ENCODE measurements around the gene PPP1R17.

The PPP1R17 gene

GRCh38 chr7:31687024-31687748 is at the start of gene PPP1R17:
Gene PPP1R17 (plus strand): TSS chr7:31687215. CDS start chr7:31692442, 5,227 bp downstream.
- peak; percentile 72 for TF ChIP-seq GATA2 (IDR thresholded peaks at IDR 0.05; ENCODE audit: low read depth, low read length)
- no peak for TF ChIP-seq GATA3 (IDR thresholded peaks at IDR 0.05; ENCODE audit: low read depth, low read length)

DNA sequence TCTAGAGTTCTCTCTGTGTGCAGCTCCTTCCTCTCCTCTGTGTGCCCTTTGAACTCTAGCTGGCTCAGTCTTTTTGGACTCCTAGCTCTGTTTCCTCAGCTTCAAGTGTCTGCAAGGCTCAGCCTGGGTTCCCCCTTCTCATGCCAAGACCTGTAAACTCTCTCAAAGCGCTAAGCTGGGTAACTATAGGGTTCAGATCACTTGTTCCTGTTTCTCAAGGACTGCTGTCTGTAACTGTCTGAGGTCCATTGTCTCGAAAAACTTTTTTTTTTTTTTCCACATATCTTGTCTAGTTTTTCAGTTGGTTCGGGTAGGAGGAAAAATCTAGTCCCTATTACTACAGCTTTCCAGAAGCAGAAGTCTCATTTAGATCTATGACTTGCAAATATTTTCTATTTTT is 46.6 kb upstream of the PPP1R17 start:
- TF ChIP-seq GATA2 (IDR thresholded peaks at IDR 0.05; ENCODE audit: low read depth, low read length) (no peak), GATA3 (IDR thresholded peaks at IDR 0.05; ENCODE audit: low read depth, low read length) (no peak)

GRCh38 chr7:31642681-31643115 is 44.3 kb upstream of the PPP1R17 start:
- no peak for TF ChIP-seq GATA3 (IDR thresholded peaks at IDR 0.05; ENCODE audit: low read depth, low read length)
- TF ChIP-seq GATA2 (IDR thresholded peaks at IDR 0.05; ENCODE audit: low read depth, low read length), result no peak

GRCh38 chr7:31646942-31647341 is 40.1 kb upstream of the PPP1R17 start:
- TF ChIP-seq GATA3 (IDR thresholded peaks at IDR 0.05; ENCODE audit: low read depth, low read length) (no peak), GATA2 (IDR thresholded peaks at IDR 0.05; ENCODE audit: low read depth, low read length) (no peak)

- no peak for TF ChIP-seq GATA2 (IDR thresholded peaks at IDR 0.05; ENCODE audit: low read depth, low read length)
- no peak for TF ChIP-seq GATA3 (IDR thresholded peaks at IDR 0.05; ENCODE audit: low read depth, low read length)
These were observed 39.5 kb upstream of the PPP1R17 start for GRCh38 chr7:31647511-31647910.

- no peak for TF ChIP-seq GATA3 (IDR thresholded peaks at IDR 0.05; ENCODE audit: low read depth, low read length)
- TF ChIP-seq GATA2 (IDR thresholded peaks at IDR 0.05; ENCODE audit: low read depth, low read length), result no peak
These were observed 38.7 kb upstream of the PPP1R17 start for GRCh38 chr7:31648288-31648687.

DNA sequence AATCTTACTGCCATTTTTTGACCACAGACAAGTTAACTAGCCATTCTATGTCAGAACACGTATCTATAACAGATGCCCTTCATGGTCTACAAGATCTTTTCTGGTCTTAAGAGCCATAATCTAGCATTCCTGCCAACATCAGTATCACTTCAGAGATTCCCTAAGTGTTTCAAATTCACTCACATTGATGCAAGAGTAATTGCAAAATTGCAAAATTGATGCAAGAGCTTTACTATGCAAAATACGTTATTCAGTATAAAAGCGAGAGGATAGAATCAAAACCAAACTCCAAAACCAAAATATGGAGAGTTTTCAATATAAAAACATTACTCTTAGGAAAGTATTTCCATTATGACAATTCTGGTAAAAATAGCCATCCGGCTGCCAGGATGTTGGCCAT is 38.1 kb upstream of the PPP1R17 start:
- no peak for TF ChIP-seq GATA2 (IDR thresholded peaks at IDR 0.05; ENCODE audit: low read depth, low read length)
- TF ChIP-seq GATA3 (IDR thresholded peaks at IDR 0.05; ENCODE audit: low read depth, low read length), result no peak

- TF ChIP-seq GATA2 (IDR thresholded peaks at IDR 0.05; ENCODE audit: low read depth, low read length), result no peak
- TF ChIP-seq GATA3 (IDR thresholded peaks at IDR 0.05; ENCODE audit: low read depth, low read length), result no peak
These were observed 35.6 kb upstream of the PPP1R17 start for GRCh38 chr7:31651234-31652062.

GRCh38 chr7:31652063-31652326 is 35.0 kb upstream of the PPP1R17 start:
- no peak for TF ChIP-seq GATA3 (IDR thresholded peaks at IDR 0.05; ENCODE audit: low read depth, low read length)
- TF ChIP-seq GATA2 (IDR thresholded peaks at IDR 0.05; ENCODE audit: low read depth, low read length), result no peak

- TF ChIP-seq GATA3 (IDR thresholded peaks at IDR 0.05; ENCODE audit: low read depth, low read length), result no peak
- no peak for TF ChIP-seq GATA2 (IDR thresholded peaks at IDR 0.05; ENCODE audit: low read depth, low read length)
These were observed 23.9 kb upstream of the PPP1R17 start for GRCh38 chr7:31663072-31663471.

DNA sequence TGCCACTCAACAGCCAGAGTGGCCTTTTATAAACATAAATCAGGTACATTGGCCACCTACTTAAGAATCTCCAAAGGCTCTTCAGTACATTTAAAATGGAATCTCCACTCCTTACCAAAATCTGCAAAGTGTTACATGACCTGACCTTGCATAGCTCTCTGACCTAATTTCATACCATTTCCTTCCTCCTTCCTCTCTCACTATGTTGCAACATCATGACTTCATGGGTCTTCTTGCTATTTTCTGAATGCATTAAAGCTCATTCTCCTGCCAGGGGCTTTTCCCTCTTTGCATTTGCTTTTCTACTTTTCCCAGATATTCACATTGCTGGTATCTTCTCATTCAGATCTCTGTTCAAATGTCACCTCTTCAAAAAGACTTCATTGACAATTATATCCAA is 22.1 kb upstream of the PPP1R17 start:
- TF ChIP-seq GATA3 (IDR thresholded peaks at IDR 0.05; ENCODE audit: low read depth, low read length), result no peak
- no peak for TF ChIP-seq GATA2 (IDR thresholded peaks at IDR 0.05; ENCODE audit: low read depth, low read length)

DNA sequence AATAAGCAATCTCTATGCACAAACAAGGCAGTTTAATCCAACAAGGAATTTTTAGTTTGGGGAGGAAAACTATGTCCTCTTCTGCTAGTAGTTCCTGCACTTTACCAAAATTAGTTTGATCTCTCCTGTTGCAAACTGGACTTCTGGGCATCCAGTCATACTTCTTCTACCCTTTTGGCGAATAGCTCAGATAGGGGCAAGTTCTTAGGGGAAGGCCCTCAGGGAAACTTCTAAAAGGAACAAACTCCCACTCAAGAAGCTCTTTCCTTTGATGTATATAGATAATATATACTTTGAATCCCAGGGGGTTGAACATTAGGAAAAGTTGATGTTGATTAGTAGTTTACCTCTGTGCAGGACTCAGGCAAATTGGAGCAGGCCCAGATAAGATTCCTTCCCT is 21.5 kb upstream of the PPP1R17 start:
- no peak for TF ChIP-seq GATA3 (IDR thresholded peaks at IDR 0.05; ENCODE audit: low read depth, low read length)
- TF ChIP-seq GATA2 (IDR thresholded peaks at IDR 0.05; ENCODE audit: low read depth, low read length), result no peak

DNA sequence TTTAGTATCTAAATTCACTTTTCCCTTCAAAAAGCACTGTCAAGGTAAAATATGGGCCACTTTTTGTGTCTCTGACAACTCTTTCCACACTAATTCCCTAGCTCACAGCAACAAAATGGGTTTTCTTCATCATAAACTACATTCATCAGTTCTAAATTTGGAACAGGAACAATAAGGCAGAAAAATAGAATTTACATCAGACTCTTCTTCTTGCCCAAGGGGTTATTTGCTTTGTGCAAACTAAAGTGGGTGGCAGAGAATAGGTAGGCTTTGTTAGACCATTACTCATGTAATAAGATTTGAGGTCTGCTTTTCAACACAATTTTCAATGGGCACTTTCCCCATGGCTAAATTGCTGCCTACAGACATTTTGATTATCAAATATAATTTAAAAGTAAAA is 17.6 kb upstream of the PPP1R17 start:
- TF ChIP-seq GATA3 (IDR thresholded peaks at IDR 0.05; ENCODE audit: low read depth, low read length), result no peak
- no peak for TF ChIP-seq GATA2 (IDR thresholded peaks at IDR 0.05; ENCODE audit: low read depth, low read length)

DNA sequence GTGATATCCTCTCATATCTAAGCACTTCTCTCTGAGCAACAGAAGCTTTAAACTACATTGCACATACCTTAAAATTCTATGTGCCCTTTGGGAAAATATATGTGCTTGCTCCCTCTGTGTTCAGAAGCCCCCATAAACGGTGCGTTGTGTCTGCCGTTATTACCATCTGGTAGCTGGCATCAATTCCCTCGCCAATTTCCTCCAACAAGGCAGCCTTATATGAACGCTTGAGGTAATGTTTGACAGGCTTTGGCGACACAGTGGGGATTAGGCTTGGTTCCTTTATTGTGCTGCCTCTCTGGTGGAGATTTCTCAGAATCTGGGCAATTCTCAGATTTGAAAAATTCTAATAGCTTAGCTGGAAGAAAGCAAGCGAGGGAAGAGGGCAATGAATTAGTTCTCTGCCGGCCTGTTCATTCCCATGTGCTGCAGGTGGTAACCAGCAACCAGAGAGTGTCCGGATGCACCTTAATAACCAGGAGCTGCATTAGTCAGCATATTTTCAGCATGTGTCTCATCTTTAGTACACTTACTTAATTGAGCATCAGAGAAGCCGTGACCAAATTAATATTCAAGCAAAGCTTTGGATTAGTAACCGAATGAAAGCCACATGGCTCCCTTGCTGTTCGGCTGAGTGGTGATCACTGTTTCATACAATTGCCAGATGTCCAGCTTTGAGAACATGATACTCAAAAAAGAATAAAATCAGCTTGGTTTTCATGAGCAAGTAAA is 7.3 kb upstream of the PPP1R17 start:
- TF ChIP-seq GATA3 (IDR thresholded peaks at IDR 0.05; ENCODE audit: low read depth, low read length) (no peak), GATA2 (IDR thresholded peaks at IDR 0.05; ENCODE audit: low read depth, low read length) (no peak)

Data from SH-SY5Y (cell line).